Measurements from ENCODE around the gene TARBP2.

DNA sequence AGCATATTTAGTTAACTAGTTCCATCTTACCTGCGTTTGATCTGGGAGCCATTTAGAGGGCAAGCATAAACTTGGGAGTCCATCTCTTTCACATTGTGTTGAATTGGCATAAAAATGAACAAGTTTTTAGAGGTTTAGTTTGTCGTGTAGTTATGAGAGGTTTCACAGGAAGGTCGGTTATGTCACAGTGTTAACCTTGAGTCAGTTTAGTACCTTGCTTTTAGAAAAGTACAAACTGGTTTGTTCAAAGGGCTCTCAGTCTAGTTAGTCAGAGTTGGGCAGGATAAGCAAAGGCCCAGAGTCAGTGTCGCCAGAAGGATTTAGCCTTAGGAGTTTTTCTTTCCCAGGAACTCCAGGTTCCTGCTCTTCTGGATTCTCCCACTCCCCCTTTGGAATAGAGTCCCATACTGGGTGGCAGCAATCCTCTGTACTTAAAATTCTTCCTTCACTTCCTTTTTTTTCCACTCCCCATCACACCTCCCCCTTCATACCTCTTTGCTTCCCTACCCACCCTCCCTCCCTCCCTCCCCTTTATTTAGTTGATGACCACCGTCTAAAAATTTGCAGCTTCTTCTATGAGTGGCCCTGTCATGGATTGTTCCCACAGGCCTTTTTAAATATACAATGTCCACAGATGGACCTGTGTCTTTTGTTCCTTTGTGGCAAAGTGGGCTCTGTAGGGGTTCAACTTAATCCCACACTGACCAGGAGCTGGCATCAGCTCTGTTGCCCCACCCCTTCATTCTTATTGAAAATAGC lies 37.1 kb upstream of the TARBP2 start:
- no peak for TF ChIP-seq CTCF (IDR thresholded peaks at IDR 0.05)
- TF ChIP-seq, protein P1, sequence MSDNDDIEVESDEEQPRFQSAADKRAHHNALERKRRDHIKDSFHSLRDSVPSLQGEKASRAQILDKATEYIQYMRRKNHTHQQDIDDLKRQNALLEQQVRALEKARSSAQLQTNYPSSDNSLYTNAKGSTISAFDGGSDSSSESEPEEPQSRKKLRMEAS (CRISPR knock-in tag; IDR thresholded peaks at IDR 0.05), result no peak
- no peak for TF ChIP-seq FOXP1 (CRISPR knock-in tag; IDR thresholded peaks at IDR 0.05; ENCODE audit: borderline replicate concordance)
- TF ChIP-seq ZNF423 (CRISPR knock-in tag; IDR thresholded peaks at IDR 0.05), result no peak
- no peak for TF ChIP-seq TEAD4 (CRISPR knock-in tag; IDR thresholded peaks at IDR 0.05)
- TF ChIP-seq, protein P2, sequence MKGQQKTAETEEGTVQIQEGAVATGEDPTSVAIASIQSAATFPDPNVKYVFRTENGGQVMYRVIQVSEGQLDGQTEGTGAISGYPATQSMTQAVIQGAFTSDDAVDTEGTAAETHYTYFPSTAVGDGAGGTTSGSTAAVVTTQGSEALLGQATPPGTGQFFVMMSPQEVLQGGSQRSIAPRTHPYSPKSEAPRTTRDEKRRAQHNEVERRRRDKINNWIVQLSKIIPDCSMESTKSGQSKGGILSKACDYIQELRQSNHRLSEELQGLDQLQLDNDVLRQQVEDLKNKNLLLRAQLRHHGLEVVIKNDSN (CRISPR knock-in tag; IDR thresholded peaks at IDR 0.05), result no peak
- TF ChIP-seq GRHL2 (CRISPR knock-in tag; IDR thresholded peaks at IDR 0.05; ENCODE audit: insufficient replicate concordance, severe bottlenecking), result no peak
- no peak for TF ChIP-seq GABPB1 (CRISPR knock-in tag; IDR thresholded peaks at IDR 0.05)
